CD4-positive, alpha-beta T cell treated with Interleukin-4 for 1 hour (primary cell): Measurements from ENCODE around the gene MAP4.

Experiments used
- DNase-seq, 2 donors: peaks; one replicate each; pipeline ENCODE4 v3.0.0-alpha.2; 2020 to 2022

Gene MAP4

DNA sequence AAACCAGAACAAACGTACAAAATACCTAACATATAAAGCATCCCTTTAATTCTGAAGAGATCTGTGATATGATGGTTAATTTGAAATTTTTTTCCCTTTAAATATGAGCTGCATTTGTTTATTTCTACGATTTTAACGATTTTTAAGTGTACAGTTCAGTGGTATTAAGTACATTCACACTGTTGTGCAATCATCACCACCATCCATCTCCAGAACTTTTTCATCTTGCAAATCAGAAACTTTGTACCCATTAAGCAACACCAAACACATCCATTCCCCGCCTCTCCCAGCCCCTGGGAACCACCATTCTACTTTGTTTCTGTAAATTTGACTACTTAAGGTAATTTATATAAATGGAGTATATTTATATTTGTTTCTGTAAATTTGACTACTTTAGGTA, 51.5 kb downstream of the MAP4 start:
- no peak for DNase-seq

DNA sequence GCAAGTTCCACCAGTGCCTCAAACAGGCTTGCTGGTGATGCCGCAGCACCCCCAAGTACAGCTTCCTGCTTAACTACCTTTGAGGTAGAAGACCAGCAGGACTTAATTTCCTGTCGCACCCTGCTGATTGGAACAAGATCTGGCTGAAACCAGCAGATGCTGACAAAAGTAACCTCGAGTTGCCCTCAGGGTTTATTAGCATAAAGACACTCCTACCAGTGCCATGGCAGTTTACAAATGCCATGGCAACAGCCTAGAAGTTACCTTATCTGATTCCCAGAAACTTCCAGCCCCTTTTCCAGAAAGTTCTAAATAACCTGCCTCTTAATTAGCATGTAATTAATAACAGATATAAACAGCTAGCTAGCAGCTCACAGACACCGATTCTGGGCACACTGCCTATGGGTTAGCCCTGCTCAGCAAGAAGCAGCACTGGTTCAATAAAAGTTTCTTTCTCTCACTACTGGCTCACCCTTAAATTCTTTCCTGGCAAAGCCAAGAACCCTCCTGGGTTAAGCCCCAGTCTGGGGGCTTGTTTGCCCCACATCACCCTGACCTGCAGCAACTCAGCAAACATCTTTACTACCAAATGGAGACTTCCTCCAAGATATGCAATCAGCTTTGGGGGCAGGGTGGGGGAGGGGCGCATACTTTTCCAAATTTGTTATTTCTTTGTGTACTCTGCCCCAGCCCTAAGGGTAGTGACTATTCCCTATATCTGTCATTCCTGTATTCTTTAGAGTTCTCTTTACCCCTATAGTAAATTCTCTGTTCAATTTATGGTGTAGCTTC, 54.2 kb downstream of the MAP4 start:
- DNase-seq: peak; percentile 13 to 54

GRCh38 chr3:47961036-47961435, 55.2 kb downstream of the MAP4 start:
- no peak for DNase-seq

GRCh38 chr3:47956521-47956920, 59.7 kb downstream of the MAP4 start:
- no peak for DNase-seq

DNA sequence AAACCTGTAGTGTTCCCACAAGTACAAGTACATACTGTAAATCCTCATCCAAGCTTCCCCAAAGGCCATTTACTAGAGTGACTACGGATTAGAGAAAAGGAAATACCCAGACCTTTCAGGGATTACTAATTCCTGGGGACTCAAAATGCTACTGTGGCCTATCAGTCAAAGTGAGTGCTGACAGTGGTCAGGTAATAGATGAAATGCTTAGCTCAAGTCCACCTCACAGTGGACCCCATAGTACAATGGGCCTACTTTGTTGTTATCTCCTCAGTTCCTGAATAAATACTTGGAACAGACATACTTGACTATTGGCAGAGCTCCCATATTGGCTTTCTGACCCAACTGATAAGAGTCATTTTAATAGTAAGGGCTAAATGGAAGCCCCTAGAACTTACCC, 61.6 kb downstream of the MAP4 start:
- DNase-seq: no peak

GRCh38 chr3:47950453-47951169, 65.6 kb downstream of the MAP4 start:
- DNase-seq: no peak

- DNase-seq: no peak
Measured at GRCh38 chr3:47949979-47950378, 66.2 kb downstream of the MAP4 start.

- DNase-seq: no peak
Measured at GRCh38 chr3:47940232-47940631, 76.0 kb downstream of the MAP4 start.

- no peak for DNase-seq
Measured at GRCh38 chr3:47932421-47932820, 83.8 kb downstream of the MAP4 start.

- no peak for DNase-seq
Measured at GRCh38 chr3:47930979-47931378, 85.2 kb downstream of the MAP4 start.

DNA sequence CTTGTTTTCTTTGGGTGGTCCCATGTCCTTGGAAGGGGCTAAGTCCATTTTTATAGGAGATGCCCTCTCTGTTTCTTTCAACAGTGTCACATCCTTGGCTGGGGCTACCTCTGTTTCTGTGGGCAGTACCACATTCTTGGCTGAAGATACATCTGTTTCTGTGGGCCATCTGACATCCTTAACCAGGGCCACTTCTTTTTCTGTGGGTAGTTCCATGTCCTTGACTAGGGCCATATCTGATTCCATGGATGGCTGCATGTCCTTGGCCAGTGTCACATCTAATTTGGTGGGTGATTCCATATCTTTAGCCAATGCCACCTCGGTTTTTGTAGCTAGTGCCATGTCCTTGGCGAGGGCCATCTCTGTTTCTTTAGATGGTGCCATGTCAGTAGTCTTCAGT, 99.5 kb downstream of the MAP4 start:
- no peak for DNase-seq

- no peak for DNase-seq
Measured at GRCh38 chr3:47916201-47916600, 100.0 kb downstream of the MAP4 start.

DNA sequence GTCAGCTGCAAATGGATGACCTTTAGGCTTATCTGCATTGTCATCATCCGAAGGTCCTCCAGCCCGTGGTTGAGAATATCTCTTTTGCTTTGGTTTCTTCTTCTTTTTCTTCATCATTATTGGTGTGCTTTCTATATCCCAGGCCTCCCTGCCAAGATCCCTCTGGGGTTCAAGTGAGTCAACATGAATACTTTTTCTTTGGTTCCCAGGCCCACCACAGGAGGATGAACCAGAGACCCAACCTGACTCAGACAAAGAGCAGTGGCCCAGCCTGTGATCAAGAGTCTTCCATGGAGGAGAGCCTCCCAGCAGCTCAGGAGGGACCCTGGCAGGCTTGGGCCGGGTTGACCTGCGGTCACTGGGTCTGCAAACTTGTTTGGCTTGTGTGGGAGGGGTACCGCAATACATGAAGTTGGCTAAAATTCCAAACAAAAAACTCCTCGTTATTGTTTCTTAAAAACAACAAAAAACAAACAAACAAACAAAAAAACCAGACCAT, 104.2 kb downstream of the MAP4 start:
- DNase-seq: no peak

GRCh38 chr3:47910777-47911440, 105.3 kb downstream of the MAP4 start:
- no peak for DNase-seq

DNA sequence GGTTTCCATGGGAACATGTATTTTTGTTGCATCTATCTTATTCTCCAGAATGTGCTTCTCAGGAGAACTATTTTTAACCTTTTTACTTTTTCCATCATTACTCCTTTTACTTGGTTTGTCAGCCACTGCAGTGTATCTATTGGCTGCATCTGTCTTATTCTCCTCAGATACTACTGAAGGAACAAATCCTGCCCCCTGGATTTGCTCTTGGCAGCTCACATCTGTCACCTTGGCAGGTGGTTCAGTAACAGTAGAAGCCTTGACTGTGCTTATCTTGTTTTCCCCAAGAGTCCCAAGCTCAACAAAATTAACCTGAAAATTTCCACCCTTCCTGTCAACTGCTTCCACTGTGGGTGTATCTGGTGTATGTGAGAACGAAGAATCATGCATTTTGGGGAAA, 106.0 kb downstream of the MAP4 start:
- DNase-seq: no peak

DNA sequence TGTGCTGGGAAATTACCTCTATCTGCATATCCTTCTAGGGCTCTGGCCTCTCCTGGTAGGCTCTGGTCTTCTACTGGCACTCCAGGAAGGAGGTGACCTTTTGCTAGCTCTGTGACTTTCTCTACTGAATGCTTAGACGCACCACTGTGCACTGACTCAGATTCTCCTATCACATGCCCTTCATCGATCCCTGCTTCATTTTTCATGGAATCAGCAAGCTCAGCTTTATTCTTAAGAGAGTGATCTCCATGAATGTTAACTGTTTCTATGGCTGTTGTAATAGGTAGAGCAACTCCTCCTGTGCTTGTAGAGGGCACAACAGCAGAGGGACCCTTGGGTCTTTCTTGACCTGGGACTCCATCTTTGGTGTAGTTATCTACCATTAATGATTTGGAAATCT, 106.6 kb downstream of the MAP4 start:
- DNase-seq: no peak

DNA sequence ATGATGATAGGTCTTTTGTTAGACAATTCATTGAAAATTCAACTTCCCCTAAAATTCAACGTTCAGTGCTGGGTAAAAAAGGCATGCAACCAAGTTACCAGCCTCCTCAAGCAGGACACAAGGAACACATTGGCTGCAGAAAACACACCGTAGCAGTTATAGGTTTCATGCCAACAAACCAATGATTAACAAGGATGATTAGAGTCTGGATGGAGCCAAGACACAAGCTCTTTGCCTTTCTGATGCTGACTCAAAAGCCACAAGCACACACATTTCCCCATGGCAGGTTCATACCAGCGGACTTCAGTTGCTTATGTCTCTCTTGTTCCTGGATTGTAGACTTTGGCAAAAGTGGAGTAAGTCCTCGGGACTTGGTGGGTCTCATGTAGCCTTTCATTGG, 107.5 kb downstream of the MAP4 start:
- DNase-seq: no peak

GRCh38 chr3:47907784-47908183, 108.4 kb downstream of the MAP4 start:
- no peak for DNase-seq

GRCh38 chr3:47902746-47903145, 113.5 kb downstream of the MAP4 start:
- DNase-seq: no peak

- no peak for DNase-seq
Measured at GRCh38 chr3:47901280-47901833, 114.9 kb downstream of the MAP4 start.

GRCh38 chr3:47899495-47900108, 116.6 kb downstream of the MAP4 start:
- DNase-seq: no peak

DNA sequence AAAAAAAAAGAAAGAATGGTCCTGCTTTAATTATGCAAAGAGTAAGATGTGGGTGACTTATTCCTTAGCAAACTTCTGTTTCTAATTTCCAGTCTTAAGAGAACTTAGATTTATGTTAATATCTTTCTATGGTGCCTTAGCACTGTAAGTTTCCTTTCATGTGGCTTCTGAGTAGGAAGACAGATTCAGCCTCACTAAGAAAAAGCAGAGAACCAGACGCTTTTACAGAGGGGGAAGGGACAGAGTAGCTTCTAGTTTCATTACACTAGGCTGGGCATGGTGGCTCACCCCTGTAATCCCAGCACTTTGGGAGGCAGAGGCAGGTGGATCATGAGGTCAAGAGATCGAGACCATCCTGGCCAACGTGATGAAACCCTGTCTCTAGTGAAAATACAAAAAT, 118.3 kb downstream of the MAP4 start:
- no peak for DNase-seq

- no peak for DNase-seq
Measured at GRCh38 chr3:47896736-47897135, 119.5 kb downstream of the MAP4 start.
